Upper lobe of right lung (tissue), 1 donor: Measurements from ENCODE around the gene UBE2I. TPM values are rescaled to one million over a fixed set of nuclear protein-coding genes. Genes with fewer than 3 reads are reported as not detected.
"Not testable (repeated sequence)": the region's sequence is repeated elsewhere in the genome, so short reads cannot be mapped to it uniquely, and the experiment has no call there.

Experiments used
- ATAC-seq: fragments of 200-7000 bp; cut with Tn5 transposase; one replicate; pipeline ENCODE4 v1.9.1; 2020; ENCODE audit warnings: mild to moderate bottlenecking, moderate library complexity
- DNase-seq: peaks from one replicate; pipeline ENCODE4 v3.0.0-alpha.2; 2020
- H3K27ac ChIP-seq: fragments of 200-600 bp; one replicate; pipeline ENCODE4 v1.8.0; 2022
- H3K27me3 ChIP-seq: fragments of 200-600 bp; one replicate; pipeline ENCODE4 v1.8.0; 2022; ENCODE audit warnings: mild to moderate bottlenecking
- H3K36me3 ChIP-seq: fragments of 200-600 bp; one replicate; pipeline ENCODE4 v1.8.0; 2022
- H3K4me1 ChIP-seq: fragments of 200-600 bp; one replicate; pipeline ENCODE4 v1.8.0; 2022
- H3K4me3 ChIP-seq: fragments of 200-600 bp; one replicate; pipeline ENCODE4 v1.8.0; 2022; ENCODE audit warnings: mild to moderate bottlenecking
- H3K9me3 ChIP-seq: fragments of 200-600 bp; one replicate; pipeline ENCODE4 v1.8.0; 2022
- intact Hi-C: fragments of 100-400 bp; cut with DNase I; formaldehyde crosslinking; loops from one replicate; pipeline ENCODE4 v1.11.0; 2022
- total RNA-seq: library from RNA; stranded (reverse); fragmentation: NEBNext Ultra II Directional; extraction: Animal tissue kit (Norgen Biotek cat#: 25700); gene quantifications from one replicate; pipeline ENCODE4 v1.2.1, GENCODE V29; 2021
- TF ChIP-seq, protein P1 (sequence below): fragments of 200-600 bp; IDR thresholded peaks from one replicate; pipeline ENCODE4 v1.8.0; 2022; ENCODE audit warnings: antibody characterized with exemption
- donor health status: DM: no; HTN: yes; CAD: no; lungs with severe emphysema.

UBE2I gene
- total RNA-seq, 1 donor from 2014 or later = 95.6 TPM

GRCh38 chr16:1271380-1271723 is 38.1 kb upstream of the UBE2I start:
- Histone ChIP-seq H3K9me3 (no peaks in the 10 kb centered on the region), H3K4me1 (no peaks in the 10 kb centered on the region), H3K36me3 (no peaks in the 10 kb centered on the region), H3K4me3 (no peak overlapping the region), H3K27ac (no peak overlapping the region), H3K27me3 (no peaks in the 10 kb centered on the region)
- TF ChIP-seq, protein P1, sequence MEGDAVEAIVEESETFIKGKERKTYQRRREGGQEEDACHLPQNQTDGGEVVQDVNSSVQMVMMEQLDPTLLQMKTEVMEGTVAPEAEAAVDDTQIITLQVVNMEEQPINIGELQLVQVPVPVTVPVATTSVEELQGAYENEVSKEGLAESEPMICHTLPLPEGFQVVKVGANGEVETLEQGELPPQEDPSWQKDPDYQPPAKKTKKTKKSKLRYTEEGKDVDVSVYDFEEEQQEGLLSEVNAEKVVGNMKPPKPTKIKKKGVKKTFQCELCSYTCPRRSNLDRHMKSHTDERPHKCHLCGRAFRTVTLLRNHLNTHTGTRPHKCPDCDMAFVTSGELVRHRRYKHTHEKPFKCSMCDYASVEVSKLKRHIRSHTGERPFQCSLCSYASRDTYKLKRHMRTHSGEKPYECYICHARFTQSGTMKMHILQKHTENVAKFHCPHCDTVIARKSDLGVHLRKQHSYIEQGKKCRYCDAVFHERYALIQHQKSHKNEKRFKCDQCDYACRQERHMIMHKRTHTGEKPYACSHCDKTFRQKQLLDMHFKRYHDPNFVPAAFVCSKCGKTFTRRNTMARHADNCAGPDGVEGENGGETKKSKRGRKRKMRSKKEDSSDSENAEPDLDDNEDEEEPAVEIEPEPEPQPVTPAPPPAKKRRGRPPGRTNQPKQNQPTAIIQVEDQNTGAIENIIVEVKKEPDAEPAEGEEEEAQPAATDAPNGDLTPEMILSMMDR = no peak
- DNase-seq (no peak), ATAC-seq (no peak)
- intact Hi-C loops = no loop called here

GRCh38 chr16:1271724-1272413 is 37.6 kb upstream of the UBE2I start:
- H3K27me3 ChIP-seq, H3K27ac ChIP-seq, ATAC-seq, DNase-seq, intact Hi-C loops, H3K36me3 ChIP-seq, H3K9me3 ChIP-seq, H3K4me1 ChIP-seq, H3K4me3 ChIP-seq: not testable (repeated sequence)

- intact Hi-C loops = no loop called here
- ATAC-seq = no peak
- peaks cover 6% of the 10 kb centered on the region for H3K27me3 ChIP-seq
These were observed 36.8 kb upstream of the UBE2I start for GRCh38 chr16:1272453-1273198.

GRCh38 chr16:1273816-1274215 is 35.6 kb upstream of the UBE2I start:
- no peaks in the 10 kb centered on the region for H3K9me3 ChIP-seq
- DNase-seq = no peak
- TF ChIP-seq, protein P1 = no peak
- H3K36me3 ChIP-seq = no peaks in the 10 kb centered on the region
- no peak overlapping the region for H3K4me3 ChIP-seq
- no peaks in the 10 kb centered on the region for H3K4me1 ChIP-seq
- peaks cover 12% of the 10 kb centered on the region for H3K27me3 ChIP-seq
- no peak overlapping the region for H3K27ac ChIP-seq
- intact Hi-C loops = no loop called here
- ATAC-seq = no peak

More at GRCh38 chr16:1272453-1273198, 36.8 kb upstream of the UBE2I start:
- no peak for DNase-seq
- Histone ChIP-seq H3K4me3 (no peak overlapping the region), H3K4me1 (no peaks in the 10 kb centered on the region), H3K36me3 (no peaks in the 10 kb centered on the region), H3K9me3 (no peaks in the 10 kb centered on the region), H3K27ac (no peak overlapping the region)
- TF ChIP-seq, protein P1 = no peak

DNA sequence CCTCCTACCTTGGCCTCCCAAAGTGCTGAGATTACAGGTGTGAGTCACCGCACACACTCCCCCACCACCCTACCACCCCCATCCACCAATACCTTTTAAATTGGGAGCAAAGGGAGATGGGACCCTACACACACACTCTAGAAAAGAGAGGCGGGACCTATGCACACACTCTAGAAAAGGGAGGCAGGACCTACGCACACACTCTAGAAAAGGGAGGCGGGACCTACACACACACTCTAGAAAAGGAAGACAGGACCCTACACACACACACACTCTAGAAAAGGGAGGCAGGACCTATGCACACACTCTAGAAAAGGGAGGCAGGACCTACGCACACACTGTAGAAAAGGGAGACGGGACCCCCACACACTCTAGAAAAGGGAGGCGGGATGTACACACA is 34.7 kb upstream of the UBE2I start:
- ATAC-seq (no peak), DNase-seq (no peak)
- Histone ChIP-seq H3K4me3 (no peak overlapping the region), H3K4me1 (no peaks in the 10 kb centered on the region), H3K27ac (no peak overlapping the region), H3K9me3 (no peaks in the 10 kb centered on the region), H3K27me3 (peaks cover 12% of the 10 kb centered on the region), H3K36me3 (no peaks in the 10 kb centered on the region)
- TF ChIP-seq, protein P1 = no peak
- intact Hi-C loops = no loop called here

DNA sequence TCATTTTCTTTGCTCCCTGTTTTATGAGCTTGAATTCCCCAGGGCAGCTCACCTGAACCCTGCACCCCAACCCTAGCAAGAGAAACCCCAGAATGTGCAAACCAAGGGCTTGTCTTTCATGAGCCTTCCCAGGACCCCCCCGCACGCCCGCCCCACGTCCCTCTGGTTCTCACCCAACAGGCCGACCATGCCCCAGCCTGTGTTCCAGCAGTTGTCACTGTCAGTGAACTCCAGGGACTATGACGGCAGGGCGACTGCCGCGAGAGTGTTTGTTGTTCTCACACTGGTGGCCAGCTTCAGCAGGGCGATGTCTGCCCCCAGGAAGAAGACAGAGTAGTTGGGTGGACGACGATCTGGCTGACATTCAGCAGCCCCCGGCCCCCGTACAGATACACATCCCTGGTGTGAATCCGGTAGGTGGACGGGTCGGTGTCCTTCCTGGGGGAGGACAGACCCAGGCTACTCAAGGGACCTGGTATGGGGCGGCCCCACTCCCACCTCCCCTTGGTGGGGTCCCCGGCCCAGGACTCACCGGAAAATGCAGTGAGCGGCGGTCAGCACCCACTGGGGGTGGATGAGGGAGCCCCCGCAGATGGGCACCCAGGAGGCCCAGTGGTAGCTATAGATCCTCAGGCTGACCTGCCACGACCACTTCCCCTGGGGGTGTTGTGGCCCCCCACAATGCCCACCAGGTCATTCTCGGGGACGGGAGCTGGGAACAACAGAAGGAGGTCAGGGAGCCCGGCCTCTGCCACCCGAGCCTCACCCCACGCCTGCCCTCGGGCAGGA is 33.5 kb upstream of the UBE2I start:
- ATAC-seq = no peak
- no peaks in the 10 kb centered on the region for H3K36me3 ChIP-seq
- H3K4me1 ChIP-seq = no peaks in the 10 kb centered on the region
- no peak overlapping the region for H3K27ac ChIP-seq
- TF ChIP-seq, protein P1 = no peak
- H3K9me3 ChIP-seq = no peaks in the 10 kb centered on the region
- no peak overlapping the region for H3K4me3 ChIP-seq
- peaks cover 12% of the 10 kb centered on the region for H3K27me3 ChIP-seq
- intact Hi-C loops = no loop called here
- DNase-seq = no peak
